ENCODE results near the gene PPP6R1.
A peak's percentile ranks its signal among the peaks of the same experiment; 100 is the strongest.

The PPP6R1 gene

GRCh38 chr19:55283548-55284377, 24.9 kb upstream of the PPP6R1 start, which contains the start of gene BRSK1:
BRSK1 (plus strand) TSS chr19:55283997; CDS start chr19:55284443, 446 bp downstream.
- DNase-seq (ENCODE audit: low read depth): peak; percentile 25

GRCh38 chr19:55279770-55280643, 21.2 kb upstream of the PPP6R1 start, which contains the start of gene HSPBP1:
HSPBP1 (minus strand) TSS chr19:55280110; CDS start chr19:55279608, 502 bp downstream.
- peak; percentile 70 for DNase-seq (ENCODE audit: low read depth)

GRCh38 chr19:55279340-55279739, 20.5 kb upstream of the PPP6R1 start:
- DNase-seq (ENCODE audit: low read depth): no peak

- DNase-seq (ENCODE audit: low read depth): no peak
Measured at GRCh38 chr19:55278391-55279135, 19.7 kb upstream of the PPP6R1 start.

- no peak for DNase-seq (ENCODE audit: low read depth)
Measured at GRCh38 chr19:55277494-55277893, 18.7 kb upstream of the PPP6R1 start.

- no peak for DNase-seq (ENCODE audit: low read depth)
Measured at GRCh38 chr19:55276720-55277430, 18.1 kb upstream of the PPP6R1 start.

GRCh38 chr19:55275851-55276719, 17.3 kb upstream of the PPP6R1 start:
- DNase-seq (ENCODE audit: low read depth): no peak

GRCh38 chr19:55273978-55274707, 15.3 kb upstream of the PPP6R1 start:
- DNase-seq (ENCODE audit: low read depth): no peak

- DNase-seq (ENCODE audit: low read depth): no peak
Measured at GRCh38 chr19:55272142-55272541, 13.3 kb upstream of the PPP6R1 start.

GRCh38 chr19:55270172-55270942, 11.5 kb upstream of the PPP6R1 start:
- DNase-seq (ENCODE audit: low read depth): no peak

GRCh38 chr19:55269299-55269698, 10.5 kb upstream of the PPP6R1 start:
- DNase-seq (ENCODE audit: low read depth): no peak

- DNase-seq (ENCODE audit: low read depth): no peak
Measured at GRCh38 chr19:55266840-55267239, 8.0 kb upstream of the PPP6R1 start.

- DNase-seq (ENCODE audit: low read depth): no peak
Measured at GRCh38 chr19:55266404-55266803, 7.6 kb upstream of the PPP6R1 start.

- no peak for DNase-seq (ENCODE audit: low read depth)
Measured at GRCh38 chr19:55265723-55266386, 7.0 kb upstream of the PPP6R1 start.

- no peak for DNase-seq (ENCODE audit: low read depth)
Measured at GRCh38 chr19:55265173-55265572, 6.4 kb upstream of the PPP6R1 start.

GRCh38 chr19:55264531-55264930, 5.7 kb upstream of the PPP6R1 start:
- no peak for DNase-seq (ENCODE audit: low read depth)

GRCh38 chr19:55262359-55262758, 3.5 kb upstream of the PPP6R1 start:
- no peak for DNase-seq (ENCODE audit: low read depth)

GRCh38 chr19:55261671-55262126, 2.9 kb upstream of the PPP6R1 start:
- DNase-seq (ENCODE audit: low read depth): no peak

All from GM04504 (cell line).